Mesendoderm (in vitro differentiated cells): ENCODE data around the gene FYB1.
"Not testable (repeated sequence)": the region's sequence is repeated elsewhere in the genome, so short reads cannot be mapped to it uniquely, and the experiment has no call there.

Source experiments
- DNase-seq: peaks from one replicate; pipeline ENCODE4 v3.0.0; 2013
- H2AK5ac ChIP-seq: 2 replicates; pipeline ENCODE4 v1.6.1; 2013; ENCODE audit warnings: low read length, inconsistent platforms
- H2BK120ac ChIP-seq: 2 replicates; pipeline ENCODE4 v1.6.1; 2013; ENCODE audit warnings: low read depth, mild to moderate bottlenecking, low read length, moderate library complexity, mixed read lengths
- H2BK15ac ChIP-seq: replicated peaks from 2 replicates; pipeline ENCODE4 v1.6.1; 2013; ENCODE audit warnings: low read depth, mild to moderate bottlenecking, moderate library complexity
- H2BK5ac ChIP-seq: 2 replicates; pipeline ENCODE4 v1.6.1; 2013; ENCODE audit warnings: low read length, inconsistent platforms
- H3K18ac ChIP-seq: 2 replicates; pipeline ENCODE4 v1.6.1; 2013; ENCODE audit warnings: mild to moderate bottlenecking, low read length, mixed read lengths
- H3K23ac ChIP-seq: one replicate; pipeline ENCODE4 v1.6.1; 2013; ENCODE audit warnings: low read length
- H3K27ac ChIP-seq: 2 replicates; pipeline ENCODE4 v1.5.1; 2013; ENCODE audit warnings: low read depth, mild to moderate bottlenecking, inconsistent platforms, low read length, moderate library complexity
- H3K27me3 ChIP-seq: 2 replicates; pipeline ENCODE4 v1.6.1; 2013; ENCODE audit warnings: low read length, control low read depth, mild to moderate bottlenecking, inconsistent platforms; ENCODE audit not compliant: insufficient read depth, poor library complexity
- H3K36me3 ChIP-seq: 2 replicates; pipeline ENCODE4 v1.6.1; 2013; ENCODE audit warnings: low read length, inconsistent platforms; ENCODE audit not compliant: control insufficient read depth, insufficient read depth
- H3K4ac ChIP-seq: one replicate; pipeline ENCODE4 v1.6.1; 2013; ENCODE audit warnings: low read depth, mild to moderate bottlenecking, low read length, moderate library complexity
- H3K4me1 ChIP-seq: 2 replicates; pipeline ENCODE4 v1.6.1; 2013; ENCODE audit warnings: low read depth, low read length, inconsistent platforms; ENCODE audit not compliant: control insufficient read depth
- H3K4me2 ChIP-seq: 2 replicates; pipeline ENCODE4 v1.6.1; 2013; ENCODE audit warnings: low read length
- H3K4me3 ChIP-seq: 2 replicates; pipeline ENCODE4 v1.5.1; 2013; ENCODE audit warnings: mild to moderate bottlenecking, low read length
- H3K56ac ChIP-seq: one replicate; pipeline ENCODE4 v1.6.1; 2013; ENCODE audit warnings: low read length
- H3K79me1 ChIP-seq: 2 replicates; pipeline ENCODE4 v1.6.1; 2013; ENCODE audit warnings: low read length, inconsistent platforms
- H3K79me2 ChIP-seq: 2 replicates; pipeline ENCODE4 v1.6.1; 2013; ENCODE audit warnings: mild to moderate bottlenecking, low read length; ENCODE audit not compliant: control insufficient read depth, insufficient read depth
- H3K9ac ChIP-seq: 2 replicates; pipeline ENCODE4 v1.6.1; 2013; ENCODE audit warnings: low read length, inconsistent platforms
- H4K5ac ChIP-seq: one replicate; pipeline ENCODE4 v1.6.1; 2013; ENCODE audit warnings: low read length
- H4K8ac ChIP-seq: one replicate; pipeline ENCODE4 v1.6.1; 2013; ENCODE audit warnings: low read depth, mild to moderate bottlenecking, control low read depth, low read length, moderate library complexity
- WGBS: extraction: QIAGEN DNeasy Blood & Tissue Kit; methylation state at CpG from one replicate; pipeline ENCODE4 v1.1.7; 2013; ENCODE audit warnings: low lambda C conversion rate, missing lambda C conversion rate; ENCODE audit not compliant: insufficient coverage; ENCODE audit errors: extremely low coverage; 5-methylcytosine and 5-hydroxymethylcytosine counted together

The FYB1 gene

GRCh38 chr5:39186289-39186688, 33.1 kb downstream of the FYB1 start:
- H2AK5ac ChIP-seq = no peak overlapping the region

GRCh38 chr5:39185761-39186160, 33.6 kb downstream of the FYB1 start:
- H2BK15ac ChIP-seq = no peak overlapping the region
- no peak overlapping the region for H4K8ac ChIP-seq
- WGBS = no CpG with 5 or more reads among the region's 9 CpGs
- H3K79me1 ChIP-seq = no peaks in the 10 kb centered on the region
- no peak overlapping the region for H2BK5ac ChIP-seq
- no peak overlapping the region for H3K18ac ChIP-seq
- no peaks in the 10 kb centered on the region for H3K79me2 ChIP-seq
- no peak overlapping the region for H3K4me3 ChIP-seq
- no peak overlapping the region for H3K23ac ChIP-seq
- H2AK5ac ChIP-seq = no peak overlapping the region
- no peaks in the 10 kb centered on the region for H3K4me1 ChIP-seq
- no peak overlapping the region for H3K4me2 ChIP-seq
- no peak for DNase-seq
- H3K36me3 ChIP-seq = no peaks in the 10 kb centered on the region
- no peak overlapping the region for H3K9ac ChIP-seq
- H3K56ac ChIP-seq = no peak overlapping the region
- no peak overlapping the region for H4K5ac ChIP-seq
- no peak overlapping the region for H3K27ac ChIP-seq
- no peak overlapping the region for H3K4ac ChIP-seq
- no peaks in the 10 kb centered on the region for H3K27me3 ChIP-seq
- no peak overlapping the region for H2BK120ac ChIP-seq

More at GRCh38 chr5:39186289-39186688, 33.1 kb downstream of the FYB1 start:
- Histone ChIP-seq H3K79me2 (no peaks in the 10 kb centered on the region), H3K79me1 (no peaks in the 10 kb centered on the region), H3K4me2 (no peak overlapping the region), H4K5ac (no peak overlapping the region), H3K56ac (no peak overlapping the region), H3K27me3 (no peaks in the 10 kb centered on the region), H3K36me3 (no peaks in the 10 kb centered on the region), H3K23ac (no peak overlapping the region), H2BK15ac (no peak overlapping the region), H3K4me1 (no peaks in the 10 kb centered on the region), H3K4ac (no peak overlapping the region), H3K27ac (no peak overlapping the region), H3K9ac (no peak overlapping the region), H3K4me3 (no peak overlapping the region), H3K18ac (no peak overlapping the region), H4K8ac (no peak overlapping the region), H2BK5ac (no peak overlapping the region), H2BK120ac (no peak overlapping the region)
- no peak for DNase-seq
- WGBS = no CpG with 5 or more reads among the region's 2 CpGs

GRCh38 chr5:39179561-39179960, 39.8 kb downstream of the FYB1 start:
- no CpG with 5 or more reads among the region's 3 CpGs for WGBS
- H2AK5ac ChIP-seq, H3K56ac ChIP-seq: not testable (repeated sequence)

GRCh38 chr5:39178861-39179260, 40.5 kb downstream of the FYB1 start:
- Histone ChIP-seq H3K56ac (no peak overlapping the region), H2BK5ac (no peak overlapping the region), H4K5ac (no peak overlapping the region), H3K79me1 (no peaks in the 10 kb centered on the region), H2BK15ac (no peak overlapping the region), H3K27ac (no peak overlapping the region), H2AK5ac (no peak overlapping the region), H2BK120ac (no peak overlapping the region), H3K4me2 (no peak overlapping the region), H3K9ac (no peak overlapping the region), H3K4me1 (no peaks in the 10 kb centered on the region), H3K23ac (no peak overlapping the region), H3K79me2 (no peaks in the 10 kb centered on the region), H4K8ac (no peak overlapping the region), H3K4me3 (no peak overlapping the region), H3K36me3 (no peaks in the 10 kb centered on the region), H3K27me3 (no peaks in the 10 kb centered on the region), H3K18ac (no peak overlapping the region), H3K4ac (no peak overlapping the region)
- no peak for DNase-seq
- WGBS = no CpG with 5 or more reads among the region's 8 CpGs

More at GRCh38 chr5:39179561-39179960, 39.8 kb downstream of the FYB1 start:
- H4K5ac ChIP-seq, H3K4me1 ChIP-seq, H3K27me3 ChIP-seq, H2BK5ac ChIP-seq, H2BK15ac ChIP-seq, H3K18ac ChIP-seq, H3K79me2 ChIP-seq, H3K4ac ChIP-seq, H3K79me1 ChIP-seq, H3K23ac ChIP-seq, DNase-seq, H3K36me3 ChIP-seq, H2BK120ac ChIP-seq, H3K4me3 ChIP-seq, H3K9ac ChIP-seq, H3K4me2 ChIP-seq, H3K27ac ChIP-seq, H4K8ac ChIP-seq: not testable (repeated sequence)

GRCh38 chr5:39178171-39178570, 41.2 kb downstream of the FYB1 start:
- no peak overlapping the region for H3K9ac ChIP-seq
- no peaks in the 10 kb centered on the region for H3K79me1 ChIP-seq
- no CpG with 5 or more reads among the region's 3 CpGs for WGBS
- no peaks in the 10 kb centered on the region for H3K36me3 ChIP-seq
- H3K23ac ChIP-seq = no peak overlapping the region
- H3K79me2 ChIP-seq = no peaks in the 10 kb centered on the region
- no peak overlapping the region for H3K4ac ChIP-seq
- no peak overlapping the region for H4K5ac ChIP-seq
- H3K4me1 ChIP-seq = no peaks in the 10 kb centered on the region
- H2BK15ac ChIP-seq = no peak overlapping the region
- no peak overlapping the region for H3K56ac ChIP-seq
- H3K4me3 ChIP-seq = no peak overlapping the region
- no peak overlapping the region for H3K18ac ChIP-seq
- no peak overlapping the region for H2AK5ac ChIP-seq
- H2BK5ac ChIP-seq = no peak overlapping the region
- DNase-seq = no peak
- no peak overlapping the region for H2BK120ac ChIP-seq
- H4K8ac ChIP-seq = no peak overlapping the region
- H3K27ac ChIP-seq = no peak overlapping the region
- no peaks in the 10 kb centered on the region for H3K27me3 ChIP-seq
- no peak overlapping the region for H3K4me2 ChIP-seq

GRCh38 chr5:39177631-39177964, 41.8 kb downstream of the FYB1 start:
- no peak overlapping the region for H3K4me3 ChIP-seq
- H3K23ac ChIP-seq = no peak overlapping the region
- H2BK5ac ChIP-seq = no peak overlapping the region
- no peaks in the 10 kb centered on the region for H3K36me3 ChIP-seq
- H3K4me2 ChIP-seq = no peak overlapping the region
- no peaks in the 10 kb centered on the region for H3K27me3 ChIP-seq
- H2AK5ac ChIP-seq = no peak overlapping the region
- H3K56ac ChIP-seq = no peak overlapping the region
- no peaks in the 10 kb centered on the region for H3K79me2 ChIP-seq
- no peak overlapping the region for H3K18ac ChIP-seq
- H3K4me1 ChIP-seq = no peaks in the 10 kb centered on the region
- no peak overlapping the region for H2BK15ac ChIP-seq
- H3K4ac ChIP-seq = no peak overlapping the region
- no peak overlapping the region for H3K27ac ChIP-seq
- DNase-seq = no peak
- no peak overlapping the region for H2BK120ac ChIP-seq
- no peaks in the 10 kb centered on the region for H3K79me1 ChIP-seq
- no peak overlapping the region for H3K9ac ChIP-seq
- WGBS = no CpG with 5 or more reads among the region's 3 CpGs
- no peak overlapping the region for H4K5ac ChIP-seq
- H4K8ac ChIP-seq = no peak overlapping the region
